DND-41 (cell line): ENCODE results near the gene EXOC8.

Experiments
- CTCF ChIP-seq: IDR thresholded peaks from 2 replicates; pipeline ENCODE4 v1.5.1; 2012; ENCODE audit warnings: borderline replicate concordance, low read length, moderate library complexity, mild to moderate bottlenecking; ENCODE audit not compliant: poor library complexity, severe bottlenecking; ENCODE audit errors: extremely low read depth
- EZH2 ChIP-seq: IDR thresholded peaks from 3 replicates; pipeline ENCODE4 v1.6.1; 2012; ENCODE audit warnings: borderline replicate concordance, low read depth, mild to moderate bottlenecking, moderate library complexity, low read length, inconsistent platforms; ENCODE audit not compliant: severe bottlenecking

- TF ChIP-seq CTCF (no peak), EZH2 (no peak)
Observed at GRCh38 chr1:231334952-231335351, 2.7 kb downstream of the EXOC8 start.
